Measurements from ENCODE around the gene KRT86. TPM values are rescaled to one million over a fixed set of nuclear protein-coding genes. Genes with fewer than 3 reads are reported as not detected.

KRT86 gene
- total and polyA plus RNA-seq, 2 of the 13 experiments (the other 11 are each of a cell fraction or from before 2014, with no cell fraction given), result not detected

DNA sequence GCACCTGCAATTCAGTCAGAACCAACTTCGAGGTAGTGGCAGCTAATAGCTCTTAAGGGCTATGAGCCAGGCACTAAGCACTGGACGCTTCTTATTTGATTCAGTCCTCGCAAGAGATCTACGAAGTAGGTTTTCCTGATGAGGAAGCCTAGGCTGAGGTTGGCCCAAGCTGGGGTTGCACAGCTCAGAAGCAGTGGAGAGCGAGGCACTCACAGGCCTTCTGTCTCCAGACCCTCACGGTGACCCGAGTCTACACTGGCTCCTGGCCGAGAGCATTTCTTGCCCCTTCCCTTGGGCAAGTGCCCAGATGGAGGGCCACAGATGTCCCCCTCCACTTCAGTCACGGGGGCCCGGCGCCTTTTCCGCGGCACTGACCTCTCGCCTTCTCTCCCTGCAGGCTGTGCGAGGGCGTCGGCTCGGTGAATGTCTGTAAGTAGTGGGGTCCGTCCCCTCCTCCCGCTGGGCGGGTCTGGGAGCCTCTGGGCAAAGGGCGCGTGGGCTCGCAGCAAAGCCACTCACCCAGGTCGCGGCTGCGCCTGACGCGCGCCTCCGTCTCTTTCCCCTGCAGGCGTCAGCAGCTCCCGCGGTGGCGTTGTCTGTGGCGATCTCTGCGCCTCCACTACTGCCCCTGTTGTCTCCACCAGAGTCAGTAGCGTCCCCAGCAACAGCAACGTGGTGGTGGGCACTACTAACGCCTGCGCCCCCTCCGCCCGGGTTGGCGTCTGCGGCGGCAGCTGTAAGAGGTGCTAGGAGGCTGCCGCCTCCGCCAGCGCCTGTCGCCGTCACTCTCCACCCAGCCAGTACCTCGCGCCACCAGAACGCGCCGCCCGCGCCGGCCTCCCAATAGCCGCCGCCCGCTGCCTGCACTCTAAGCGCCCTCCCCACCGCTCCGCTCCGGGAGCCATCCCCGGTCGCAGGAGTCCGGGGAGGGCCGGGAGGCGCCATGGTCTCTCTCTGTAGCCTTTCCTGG lies 33.7 kb downstream of the KRT86 start (continued):
- TF ChIP-seq, protein P1, sequence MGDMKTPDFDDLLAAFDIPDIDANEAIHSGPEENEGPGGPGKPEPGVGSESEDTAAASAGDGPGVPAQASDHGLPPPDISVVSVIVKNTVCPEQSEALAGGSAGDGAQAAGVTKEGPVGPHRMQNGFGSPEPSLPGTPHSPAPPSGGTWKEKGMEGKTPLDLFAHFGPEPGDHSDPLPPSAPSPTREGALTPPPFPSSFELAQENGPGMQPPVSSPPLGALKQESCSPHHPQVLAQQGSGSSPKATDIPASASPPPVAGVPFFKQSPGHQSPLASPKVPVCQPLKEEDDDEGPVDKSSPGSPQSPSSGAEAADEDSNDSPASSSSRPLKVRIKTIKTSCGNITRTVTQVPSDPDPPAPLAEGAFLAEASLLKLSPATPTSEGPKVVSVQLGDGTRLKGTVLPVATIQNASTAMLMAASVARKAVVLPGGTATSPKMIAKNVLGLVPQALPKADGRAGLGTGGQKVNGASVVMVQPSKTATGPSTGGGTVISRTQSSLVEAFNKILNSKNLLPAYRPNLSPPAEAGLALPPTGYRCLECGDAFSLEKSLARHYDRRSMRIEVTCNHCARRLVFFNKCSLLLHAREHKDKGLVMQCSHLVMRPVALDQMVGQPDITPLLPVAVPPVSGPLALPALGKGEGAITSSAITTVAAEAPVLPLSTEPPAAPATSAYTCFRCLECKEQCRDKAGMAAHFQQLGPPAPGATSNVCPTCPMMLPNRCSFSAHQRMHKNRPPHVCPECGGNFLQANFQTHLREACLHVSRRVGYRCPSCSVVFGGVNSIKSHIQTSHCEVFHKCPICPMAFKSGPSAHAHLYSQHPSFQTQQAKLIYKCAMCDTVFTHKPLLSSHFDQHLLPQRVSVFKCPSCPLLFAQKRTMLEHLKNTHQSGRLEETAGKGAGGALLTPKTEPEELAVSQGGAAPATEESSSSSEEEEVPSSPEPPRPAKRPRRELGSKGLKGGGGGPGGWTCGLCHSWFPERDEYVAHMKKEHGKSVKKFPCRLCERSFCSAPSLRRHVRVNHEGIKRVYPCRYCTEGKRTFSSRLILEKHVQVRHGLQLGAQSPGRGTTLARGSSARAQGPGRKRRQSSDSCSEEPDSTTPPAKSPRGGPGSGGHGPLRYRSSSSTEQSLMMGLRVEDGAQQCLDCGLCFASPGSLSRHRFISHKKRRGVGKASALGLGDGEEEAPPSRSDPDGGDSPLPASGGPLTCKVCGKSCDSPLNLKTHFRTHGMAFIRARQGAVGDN (CRISPR knock-in tag; IDR thresholded peaks at IDR 0.05), result 0 out of 2 replicates have a peak, but pooled peaks have one; percentile 22
- TF ChIP-seq, protein P2, sequence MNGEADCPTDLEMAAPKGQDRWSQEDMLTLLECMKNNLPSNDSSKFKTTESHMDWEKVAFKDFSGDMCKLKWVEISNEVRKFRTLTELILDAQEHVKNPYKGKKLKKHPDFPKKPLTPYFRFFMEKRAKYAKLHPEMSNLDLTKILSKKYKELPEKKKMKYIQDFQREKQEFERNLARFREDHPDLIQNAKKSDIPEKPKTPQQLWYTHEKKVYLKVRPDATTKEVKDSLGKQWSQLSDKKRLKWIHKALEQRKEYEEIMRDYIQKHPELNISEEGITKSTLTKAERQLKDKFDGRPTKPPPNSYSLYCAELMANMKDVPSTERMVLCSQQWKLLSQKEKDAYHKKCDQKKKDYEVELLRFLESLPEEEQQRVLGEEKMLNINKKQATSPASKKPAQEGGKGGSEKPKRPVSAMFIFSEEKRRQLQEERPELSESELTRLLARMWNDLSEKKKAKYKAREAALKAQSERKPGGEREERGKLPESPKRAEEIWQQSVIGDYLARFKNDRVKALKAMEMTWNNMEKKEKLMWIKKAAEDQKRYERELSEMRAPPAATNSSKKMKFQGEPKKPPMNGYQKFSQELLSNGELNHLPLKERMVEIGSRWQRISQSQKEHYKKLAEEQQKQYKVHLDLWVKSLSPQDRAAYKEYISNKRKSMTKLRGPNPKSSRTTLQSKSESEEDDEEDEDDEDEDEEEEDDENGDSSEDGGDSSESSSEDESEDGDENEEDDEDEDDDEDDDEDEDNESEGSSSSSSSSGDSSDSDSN (CRISPR knock-in tag; IDR thresholded peaks at IDR 0.05), result peak; percentile 36; the same call in 1 of the 2 replicates

All from HepG2 (cell line).